Aorta (tissue), 5 donors: ENCODE data around the gene MAP3K5. TPM values are rescaled to one million over a fixed set of nuclear protein-coding genes. Genes with fewer than 3 reads are reported as not detected.

Experiments
- ATAC-seq: fragments of 200-7000 bp; cut with Tn5 transposase; one replicate; pipeline ENCODE4 v1.9.1; 2022; ENCODE audit warnings: moderate library complexity; ENCODE audit not compliant: low FRiP score
- DNase-seq, 2 donors: peaks; one replicate each; pipeline ENCODE4 v3.0.0-alpha.2; 2020
- H3K27ac ChIP-seq, 2 donors: one replicate each; pipeline ENCODE4 v1.5.1; 2013; ENCODE audit warnings: low read length in 2 of 2, mild to moderate bottlenecking in 2 of 2, moderate library complexity in 2 of 2, control low read depth in 1 of 2, inconsistent platforms in 1 of 2, low read depth in 1 of 2
- H3K27me3 ChIP-seq, 2 donors: one replicate each; pipeline ENCODE4 v1.6.1; 2013; ENCODE audit warnings: control low read depth in 1 of 2, low read length in 1 of 2, mild to moderate bottlenecking in 1 of 2, moderate library complexity in 1 of 2; ENCODE audit not compliant: insufficient read depth in 2 of 2, control insufficient read depth in 1 of 2
- H3K36me3 ChIP-seq, 2 donors: one replicate each; pipeline ENCODE4 v1.6.1; 2013; ENCODE audit warnings: control low read depth in 1 of 2, low read length in 1 of 2, mild to moderate bottlenecking in 1 of 2; ENCODE audit not compliant: insufficient read depth in 2 of 2, control insufficient read depth in 1 of 2
- H3K4me1 ChIP-seq, 2 donors: one replicate each; pipeline ENCODE4 v1.6.1; 2013; ENCODE audit warnings: low read length in 2 of 2, control low read depth in 1 of 2, mild to moderate bottlenecking in 1 of 2, moderate library complexity in 1 of 2; ENCODE audit not compliant: insufficient read depth in 2 of 2, control insufficient read depth in 1 of 2
- H3K4me3 ChIP-seq, 2 donors: one replicate each; pipeline ENCODE4 v1.5.1; 2013; ENCODE audit warnings: low read length in 2 of 2, control low read depth in 1 of 2, mild to moderate bottlenecking in 1 of 2
- H3K9me3 ChIP-seq: one replicate; pipeline ENCODE4 v1.6.1; 2013; ENCODE audit warnings: mild to moderate bottlenecking, low read length; ENCODE audit not compliant: control insufficient read depth
- WGBS, 2 donors: extraction: QIAGEN DNeasy Blood & Tissue Kit; methylation state at CpG; one replicate each; pipeline ENCODE4 v1.1.7; 2013; 5-methylcytosine and 5-hydroxymethylcytosine counted together
- intact Hi-C, 2 donors: fragments of 100-400 bp; cut with DNase I; formaldehyde crosslinking; loops; one replicate each; pipeline versions ENCODE4 v1.14.2 to v1.15.0; 2022
- polyA plus RNA-seq, 2 donors: library from polyadenylated mRNA; stranded (reverse); fragments of 200-250 nt; gene quantifications; one replicate each; pipeline ENCODE4 v1.2.3, GENCODE V29; 2013
- total RNA-seq, 2 donors: library from RNA; stranded (reverse); fragmentation: NEBNext Ultra II Directional; extraction: Animal tissue kit (Norgen Biotek cat#: 25700); gene quantifications; one replicate each; pipeline ENCODE4 v1.2.1, GENCODE V29; 2021
- donor health status: healthy with polysubstance abuse.
- donor health status: Bipolar disorder and iron deficiency.
- donor health status: DM: no; HTN: no; CAD: no.
- donor health status: DM: no; HTN: no; CAD: no.
- donor health status: DM: yes; HTN: yes; CAD: no.

Gene MAP3K5
- total and polyA plus RNA-seq, 4 donors = 16.2 to 48.4 (median 35.7) TPM

GRCh38 chr6:136685540-136686108, 106.7 kb downstream of the MAP3K5 start:
- H3K9me3 ChIP-seq = no peaks in the 10 kb centered on the region
- intact Hi-C loops = loop anchor here in 1 of 2 donors (5.0 kb wide), 1 partner anchor 102 kb away; no protein-coding TSS in a partner anchor
- 36 to 41% methylated on average over 2 of the region's 2 CpGs for WGBS, 2 donors
- H3K36me3 ChIP-seq = no peaks in the 10 kb centered on the region
- H3K27ac ChIP-seq = peak overlapping the region; percentile 67 to 69
- DNase-seq (peak in 1 of 2 donors; percentile 46), ATAC-seq (no peak)
- no peaks in the 10 kb centered on the region for H3K27me3 ChIP-seq
- H3K4me3 ChIP-seq = no peak overlapping the region
- peaks cover 6 to 9% of the 10 kb centered on the region in 2 donors for H3K4me1 ChIP-seq

GRCh38 chr6:136684466-136684865, 107.8 kb downstream of the MAP3K5 start:
- H3K27ac ChIP-seq = peak overlapping the region in 1 of 2 donors; percentile 74
- H3K9me3 ChIP-seq = no peaks in the 10 kb centered on the region
- no peaks in the 10 kb centered on the region for H3K36me3 ChIP-seq
- DNase-seq (no peak), ATAC-seq (no peak)
- WGBS, 2 donors = 9 to 12% methylated on average over 1 of the region's 1 CpG
- intact Hi-C loops = loop anchor here in 1 of 2 donors (5.0 kb wide), 1 partner anchor 53 kb away; no protein-coding TSS in a partner anchor
- H3K4me3 ChIP-seq = no peak overlapping the region
- no peaks in the 10 kb centered on the region for H3K27me3 ChIP-seq
- peaks cover 6 to 7% of the 10 kb centered on the region in 2 donors for H3K4me1 ChIP-seq

- no peaks in the 10 kb centered on the region for H3K9me3 ChIP-seq
- ATAC-seq = peak; percentile 82
- no peaks in the 10 kb centered on the region for H3K27me3 ChIP-seq
- no peak overlapping the region for H3K4me3 ChIP-seq
- 28 to 31% methylated on average over 4 of the region's 4 CpGs for WGBS, 2 donors
- DNase-seq = no peak
- no peaks in the 10 kb centered on the region for H3K36me3 ChIP-seq
- H3K4me1 ChIP-seq = peaks cover 5 to 6% of the 10 kb centered on the region in 2 donors
- intact Hi-C loops = loop anchor here in 1 of 2 donors (5.0 kb wide), 1 partner anchor 54 kb away; no protein-coding TSS in a partner anchor
- peak overlapping the region; percentile 12 to 51 for H3K27ac ChIP-seq
These were observed 108.9 kb downstream of the MAP3K5 start for GRCh38 chr6:136683209-136683941.

GRCh38 chr6:136682292-136682691, 110.0 kb downstream of the MAP3K5 start:
- intact Hi-C loops = loop anchor here in 1 of 2 donors (5.0 kb wide), 1 partner anchor 55 kb away; no protein-coding TSS in a partner anchor
- 9 to 10% methylated on average over 3 of the region's 3 CpGs for WGBS, 2 donors
- ATAC-seq = peak; percentile 35

GRCh38 chr6:136677822-136678221, 114.5 kb downstream of the MAP3K5 start:
- DNase-seq (no peak), ATAC-seq (no peak)
- Histone ChIP-seq H3K4me3 (no peak overlapping the region), H3K36me3 (peaks cover 0 to 3% of the 10 kb centered on the region in 2 donors), H3K9me3 (no peaks in the 10 kb centered on the region), H3K27ac (no peak overlapping the region), H3K27me3 (no peaks in the 10 kb centered on the region), H3K4me1 (peaks cover 0 to 3% of the 10 kb centered on the region in 2 donors)
- intact Hi-C loops = no loop called here

More at GRCh38 chr6:136682292-136682691, 110.0 kb downstream of the MAP3K5 start:
- H3K27me3 ChIP-seq = no peaks in the 10 kb centered on the region
- no peak for DNase-seq
- peak overlapping the region in 1 of 2 donors; percentile 28 for H3K27ac ChIP-seq
- no peak overlapping the region for H3K4me3 ChIP-seq
- no peaks in the 10 kb centered on the region for H3K9me3 ChIP-seq
- H3K4me1 ChIP-seq = peaks cover 5 to 6% of the 10 kb centered on the region in 2 donors
- peaks cover 0 to 2% of the 10 kb centered on the region in 2 donors for H3K36me3 ChIP-seq

GRCh38 chr6:136677344-136677743, 114.9 kb downstream of the MAP3K5 start:
- Histone ChIP-seq H3K27ac (no peak overlapping the region), H3K4me1 (peaks cover 0 to 3% of the 10 kb centered on the region in 2 donors), H3K36me3 (peaks cover 0 to 3% of the 10 kb centered on the region in 2 donors), H3K27me3 (no peaks in the 10 kb centered on the region), H3K9me3 (no peaks in the 10 kb centered on the region), H3K4me3 (no peak overlapping the region)
- intact Hi-C loops = no loop called here
- 98 to 100% methylated on average over 4 of the region's 4 CpGs for WGBS, 2 donors
- ATAC-seq (no peak), DNase-seq (no peak)

GRCh38 chr6:136676075-136676474, 116.2 kb downstream of the MAP3K5 start:
- intact Hi-C loops = no loop called here
- H3K4me1 ChIP-seq = peaks cover 0 to 3% of the 10 kb centered on the region in 2 donors
- H3K9me3 ChIP-seq = no peaks in the 10 kb centered on the region
- WGBS, 2 donors = 94 to 96% methylated on average over 3 of the region's 3 CpGs
- H3K4me3 ChIP-seq = no peak overlapping the region
- no peak for ATAC-seq
- H3K36me3 ChIP-seq = peaks cover 0 to 3% of the 10 kb centered on the region in 2 donors
- no peaks in the 10 kb centered on the region for H3K27me3 ChIP-seq
- H3K27ac ChIP-seq = no peak overlapping the region
- DNase-seq = no peak

- Histone ChIP-seq H3K4me1 (peaks cover 3% of the 10 kb centered on the region in 2 donors), H3K27me3 (no peaks in the 10 kb centered on the region), H3K27ac (no peak overlapping the region), H3K9me3 (no peaks in the 10 kb centered on the region), H3K4me3 (no peak overlapping the region), H3K36me3 (peaks cover 0 to 5% of the 10 kb centered on the region in 2 donors)
- no peak for DNase-seq
- no peak for ATAC-seq
- intact Hi-C loops = no loop called here
These were observed 118.7 kb downstream of the MAP3K5 start for GRCh38 chr6:136673571-136673970.
